Skeletal muscle satellite cell (primary cell): ENCODE data around the gene ADSL.

Experiments
- H3K27me3 ChIP-seq: 2 replicates; pipeline ENCODE4 v1.7.0; 2013; ENCODE audit warnings: low read length; ENCODE audit not compliant: control insufficient read depth, insufficient read depth
- H3K36me3 ChIP-seq: 2 replicates; pipeline ENCODE4 v1.7.0; 2013; ENCODE audit warnings: mild to moderate bottlenecking, control low read depth, low read length; ENCODE audit not compliant: insufficient read depth
- H3K4me1 ChIP-seq: 2 replicates; pipeline ENCODE4 v1.7.0; 2013; ENCODE audit warnings: low read length; ENCODE audit not compliant: control insufficient read depth, insufficient read depth
- H3K4me2 ChIP-seq: 2 replicates; pipeline ENCODE4 v1.7.0; 2013; ENCODE audit warnings: mild to moderate bottlenecking, low read length
- H3K4me3 ChIP-seq: 2 replicates; pipeline ENCODE4 v1.7.0; 2013; ENCODE audit warnings: low read length
- H3K9ac ChIP-seq: 2 replicates; pipeline ENCODE4 v1.7.0; 2013; ENCODE audit warnings: mild to moderate bottlenecking, low read depth, low read length, moderate library complexity
- H3K9me3 ChIP-seq: replicated peaks from 2 replicates; pipeline ENCODE4 v1.7.0; 2013; ENCODE audit warnings: mild to moderate bottlenecking, control low read depth, low read length

ADSL gene

GRCh38 chr22:40345815-40346184, 500 bp upstream of the ADSL start:
- H3K27me3 ChIP-seq, result no peaks in the 10 kb centered on the region
- peak overlapping the region; percentile 95 for H3K4me2 ChIP-seq
- peak overlapping the region; percentile 97 for H3K9ac ChIP-seq
- H3K9me3 ChIP-seq, result no peaks in the 10 kb centered on the region
- H3K4me3 ChIP-seq, result peak overlapping the region; percentile 99
- peaks cover 18% of the 10 kb centered on the region for H3K36me3 ChIP-seq
- H3K4me1 ChIP-seq, result peaks cover 14% of the 10 kb centered on the region

- H3K36me3 ChIP-seq, result peaks cover 23% of the 10 kb centered on the region
- no peaks in the 10 kb centered on the region for H3K9me3 ChIP-seq
- H3K4me2 ChIP-seq, result peak overlapping the region; percentile 95
- H3K4me1 ChIP-seq, result peaks cover 14% of the 10 kb centered on the region
- H3K27me3 ChIP-seq, result no peaks in the 10 kb centered on the region
- peak overlapping the region; percentile 99 for H3K4me3 ChIP-seq
- H3K9ac ChIP-seq, result peak overlapping the region; percentile 97
Observed at GRCh38 chr22:40347300-40347699, 1.0 kb downstream of the ADSL start.

DNA sequence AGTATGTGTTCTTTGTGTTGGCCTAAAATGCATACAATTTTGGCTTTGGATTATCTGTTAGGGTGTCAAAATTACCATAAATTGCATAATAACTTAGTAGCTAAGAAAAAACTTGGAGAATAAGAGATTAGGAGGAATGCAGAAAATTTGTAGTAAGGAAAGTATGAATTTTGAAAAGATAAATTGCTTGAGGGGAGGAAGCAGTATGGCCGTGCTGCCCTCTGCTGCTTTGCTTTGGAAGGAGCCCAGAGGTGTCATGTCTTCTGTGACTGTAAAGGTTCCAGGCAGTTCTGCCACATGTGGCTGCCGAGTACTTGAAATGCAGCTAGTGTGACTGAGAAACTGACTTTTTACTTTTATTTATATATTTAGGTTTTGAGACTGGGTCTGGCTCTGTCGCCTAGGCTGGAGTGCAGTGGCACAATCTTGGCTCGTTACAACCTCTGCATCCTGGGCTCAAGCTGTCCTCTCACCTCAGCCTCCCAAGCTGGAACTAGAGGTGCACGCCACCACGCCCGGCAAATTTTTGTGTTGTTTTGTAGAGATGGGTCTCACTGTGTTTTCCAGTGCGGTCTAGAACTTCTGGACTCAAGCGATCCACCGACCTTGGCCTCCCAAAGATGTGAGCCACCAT, 1.8 kb downstream of the ADSL start:
- Histone ChIP-seq H3K4me2 (peak overlapping the region; percentile 95), H3K4me3 (peak overlapping the region; percentile 99), H3K9me3 (no peaks in the 10 kb centered on the region), H3K27me3 (no peaks in the 10 kb centered on the region), H3K4me1 (peaks cover 18% of the 10 kb centered on the region), H3K36me3 (peaks cover 27% of the 10 kb centered on the region), H3K9ac (peak overlapping the region; percentile 97)

DNA sequence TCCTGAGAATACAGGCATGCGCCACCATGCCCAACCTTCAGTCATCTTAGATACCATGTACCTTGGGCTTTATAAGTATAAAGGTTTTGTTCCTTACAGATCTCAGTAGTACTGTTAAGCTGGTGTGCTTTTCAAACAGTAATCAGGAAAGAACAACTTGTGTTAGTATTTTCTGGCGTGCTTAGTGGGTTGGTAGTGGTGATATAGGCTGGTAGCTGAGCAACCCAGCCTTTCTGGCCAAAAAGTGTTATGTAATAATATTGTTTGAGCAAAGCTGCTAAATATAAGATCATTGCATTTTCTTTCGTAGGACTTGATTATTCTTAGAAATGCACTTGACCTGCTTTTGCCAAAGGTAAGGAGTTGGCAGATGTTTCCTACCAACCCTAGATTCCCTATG, 6.5 kb downstream of the ADSL start:
- Histone ChIP-seq H3K36me3 (peaks cover 48% of the 10 kb centered on the region), H3K27me3 (no peaks in the 10 kb centered on the region), H3K9ac (no peak overlapping the region), H3K4me1 (peaks cover 20% of the 10 kb centered on the region), H3K4me2 (no peak overlapping the region), H3K9me3 (no peaks in the 10 kb centered on the region), H3K4me3 (no peak overlapping the region)

DNA sequence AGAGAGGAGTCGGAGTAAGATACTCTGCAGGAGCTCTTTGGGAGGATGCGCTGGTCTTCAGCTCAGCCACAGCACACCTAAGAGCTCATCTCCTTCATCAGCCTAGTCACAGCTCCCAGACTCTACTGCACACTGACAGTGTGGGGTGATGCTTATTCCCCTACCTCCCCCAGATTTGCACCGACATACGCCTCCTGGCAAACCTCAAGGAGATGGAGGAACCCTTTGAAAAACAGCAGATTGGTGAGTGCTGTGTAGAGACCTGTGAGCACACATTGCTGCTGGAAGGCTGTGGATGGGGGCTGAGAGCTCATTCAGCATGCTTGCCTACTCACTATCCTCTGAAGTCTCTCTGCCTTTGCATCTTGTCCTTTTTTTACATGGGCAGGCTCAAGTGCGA, 14.8 kb downstream of the ADSL start:
- no peak overlapping the region for H3K4me3 ChIP-seq
- H3K9ac ChIP-seq, result no peak overlapping the region
- peaks cover 6% of the 10 kb centered on the region for H3K4me1 ChIP-seq
- H3K36me3 ChIP-seq, result peaks cover 70% of the 10 kb centered on the region
- no peaks in the 10 kb centered on the region for H3K27me3 ChIP-seq
- H3K9me3 ChIP-seq, result no peaks in the 10 kb centered on the region
- H3K4me2 ChIP-seq, result no peak overlapping the region

GRCh38 chr22:40363059-40363458, 16.8 kb downstream of the ADSL start:
- H3K27me3 ChIP-seq, result no peaks in the 10 kb centered on the region
- H3K4me1 ChIP-seq, result peaks cover 6% of the 10 kb centered on the region
- H3K9me3 ChIP-seq, result no peaks in the 10 kb centered on the region
- H3K36me3 ChIP-seq, result peaks cover 88% of the 10 kb centered on the region
- H3K4me3 ChIP-seq, result no peak overlapping the region
- H3K4me2 ChIP-seq, result no peak overlapping the region
- no peak overlapping the region for H3K9ac ChIP-seq

GRCh38 chr22:40364431-40364830, 18.1 kb downstream of the ADSL start:
- Histone ChIP-seq H3K4me1 (peaks cover 6% of the 10 kb centered on the region), H3K27me3 (no peaks in the 10 kb centered on the region), H3K36me3 (peaks cover 79% of the 10 kb centered on the region), H3K4me2 (no peak overlapping the region), H3K4me3 (no peak overlapping the region), H3K9ac (no peak overlapping the region), H3K9me3 (no peaks in the 10 kb centered on the region)

- no peaks in the 10 kb centered on the region for H3K27me3 ChIP-seq
- H3K4me3 ChIP-seq, result no peak overlapping the region
- peaks cover 69% of the 10 kb centered on the region for H3K36me3 ChIP-seq
- H3K9ac ChIP-seq, result no peak overlapping the region
- H3K4me1 ChIP-seq, result peaks cover 6% of the 10 kb centered on the region
- H3K4me2 ChIP-seq, result no peak overlapping the region
- H3K9me3 ChIP-seq, result no peaks in the 10 kb centered on the region
Observed at GRCh38 chr22:40366068-40366467, 19.8 kb downstream of the ADSL start.

DNA sequence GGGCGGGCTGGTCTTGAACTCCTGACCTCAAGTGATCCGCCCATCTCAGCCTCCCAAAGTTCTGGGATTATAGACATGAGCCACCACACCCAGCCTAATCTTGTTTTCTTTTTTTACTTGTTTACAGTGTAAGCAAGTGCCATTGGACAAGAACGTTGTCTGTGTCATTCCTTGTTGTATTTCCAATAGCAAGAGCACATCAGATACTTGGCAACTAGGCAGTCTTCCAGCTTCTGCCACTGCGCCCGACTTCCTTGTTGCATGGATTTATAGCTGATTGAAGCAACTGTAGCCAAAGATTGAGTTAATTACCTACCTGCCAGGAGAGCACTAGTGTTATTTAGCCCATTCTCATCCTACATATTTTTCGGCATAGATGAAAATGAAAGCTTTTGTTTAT, 21.0 kb downstream of the ADSL start:
- no peaks in the 10 kb centered on the region for H3K9me3 ChIP-seq
- peaks cover 6% of the 10 kb centered on the region for H3K4me1 ChIP-seq
- no peak overlapping the region for H3K4me3 ChIP-seq
- H3K9ac ChIP-seq, result no peak overlapping the region
- H3K4me2 ChIP-seq, result no peak overlapping the region
- no peaks in the 10 kb centered on the region for H3K27me3 ChIP-seq
- peaks cover 56% of the 10 kb centered on the region for H3K36me3 ChIP-seq

GRCh38 chr22:40368016-40368415, 21.7 kb downstream of the ADSL start:
- Histone ChIP-seq H3K4me1 (peaks cover under 1% of the 10 kb centered on the region), H3K9ac (no peak overlapping the region), H3K27me3 (no peaks in the 10 kb centered on the region), H3K36me3 (peaks cover 51% of the 10 kb centered on the region), H3K4me2 (no peak overlapping the region), H3K4me3 (no peak overlapping the region), H3K9me3 (no peaks in the 10 kb centered on the region)

- Histone ChIP-seq H3K36me3 (peaks cover 52% of the 10 kb centered on the region), H3K9ac (no peak overlapping the region), H3K27me3 (no peaks in the 10 kb centered on the region), H3K4me3 (no peak overlapping the region), H3K4me2 (no peak overlapping the region), H3K4me1 (no peaks in the 10 kb centered on the region), H3K9me3 (no peaks in the 10 kb centered on the region)
Observed at GRCh38 chr22:40368836-40369235, 22.5 kb downstream of the ADSL start.

GRCh38 chr22:40374567-40374966, 28.3 kb downstream of the ADSL start:
- Histone ChIP-seq H3K4me1 (peaks cover 3% of the 10 kb centered on the region), H3K9me3 (no peaks in the 10 kb centered on the region), H3K27me3 (no peaks in the 10 kb centered on the region)

More at GRCh38 chr22:40374567-40374966, 28.3 kb downstream of the ADSL start:
- H3K4me2 ChIP-seq, result no peak overlapping the region
- H3K36me3 ChIP-seq, result peaks cover 6% of the 10 kb centered on the region
- H3K9ac ChIP-seq, result no peak overlapping the region
- H3K4me3 ChIP-seq, result no peak overlapping the region
